K562 (cell line): ENCODE data around the gene ALOX12. TPM values are rescaled to one million over a fixed set of nuclear protein-coding genes. Genes with fewer than 3 reads are reported as not detected.
A peak's percentile ranks its signal among the peaks of the same experiment; 100 is the strongest.

Experiments
- BRCA1 ChIP-seq, 2 experiments: fragments of 450-650 bp in 1 of 2; sonication (generic) in 1 of 2; formaldehyde crosslinking in 1 of 2; IDR thresholded peaks; 2 replicates each; pipeline versions ENCODE4 v1.5.0 to v1.6.1; 2017 to 2020; ENCODE audit warnings: mild to moderate bottlenecking in 1 of 2, missing genetic modification reagents in 1 of 2
- CBFA2T3 ChIP-seq: fragments of 450-650 bp; IDR thresholded peaks from 2 replicates; pipeline ENCODE4 v1.6.1; 2017
- CREB1 ChIP-seq, 2 experiments: sonication (generic) in 1 of 2; formaldehyde crosslinking in 1 of 2; IDR thresholded peaks; 2 replicates each; pipeline versions ENCODE4 v1.6.1 to v1.8.0; 2012 to 2022; ENCODE audit warnings: inconsistent platforms in 1 of 2, mild to moderate bottlenecking in 1 of 2, missing genetic modification reagents in 1 of 2, moderate library complexity in 1 of 2
- EGR1 ChIP-seq: fragments of 450-650 bp; conservative IDR thresholded peaks from 2 replicates; pipeline ENCODE4 v1.6.1; 2017; ENCODE audit warnings: mild to moderate bottlenecking
- HDGF ChIP-seq: fragments of 450-650 bp; IDR thresholded peaks from 2 replicates; pipeline ENCODE4 v1.6.1; 2016
- HSF4 ChIP-seq: fragments of 250-450 bp; sonication (Bioruptor Pico); IDR thresholded peaks from 2 replicates; pipeline ENCODE4 v2.1.2; 2022; ENCODE audit warnings: mild to moderate bottlenecking, moderate library complexity, borderline replicate concordance
- KLF10 ChIP-seq: fragments of 250-450 bp; sonication (Bioruptor Pico); IDR thresholded peaks from 2 replicates; pipeline ENCODE4 v1.6.1; 2021; ENCODE audit warnings: matching md5 sums
- KLF13 ChIP-seq: fragments of 450-650 bp; IDR thresholded peaks from 2 replicates; pipeline ENCODE4 v1.6.1; 2016; ENCODE audit warnings: missing genetic modification characterization, low read depth, mild to moderate bottlenecking, missing compliant biosample characterization, moderate library complexity, borderline replicate concordance
- MLX ChIP-seq, 2 experiments: fragments of 450-650 bp in 1 of 2; sonication (generic) in 1 of 2; formaldehyde crosslinking; conservative IDR thresholded peaks; 2 replicates each; pipeline versions ENCODE4 v1.4.0 to v1.8.1; 2020 to 2022; ENCODE audit warnings: mild to moderate bottlenecking in 1 of 2, missing genetic modification reagents in 1 of 2
- NR2C1 ChIP-seq, 2 experiments: fragments of 450-650 bp; IDR thresholded peaks; 2 replicates each; pipeline ENCODE4 v1.6.1; 2017; ENCODE audit warnings: mild to moderate bottlenecking in 2 of 2, antibody characterized with exemption in 1 of 2, inconsistent platforms in 1 of 2, missing compliant biosample characterization in 1 of 2, missing genetic modification characterization in 1 of 2
- ZNF263 ChIP-seq: sonication (generic); formaldehyde crosslinking; IDR thresholded peaks from 2 replicates; pipeline ENCODE4 v1.8.0; 2022; ENCODE audit warnings: mild to moderate bottlenecking, missing genetic modification reagents, borderline replicate concordance
- ZNF785 ChIP-seq: fragments of 250-450 bp; sonication (Bioruptor Pico); IDR thresholded peaks from 2 replicates; pipeline ENCODE4 v1.4.0; 2020; ENCODE audit warnings: mild to moderate bottlenecking
- ZSCAN32 ChIP-seq: fragments of 450-650 bp; formaldehyde crosslinking; IDR thresholded peaks from 2 replicates; pipeline ENCODE4 v1.4.0; 2020; ENCODE audit warnings: mild to moderate bottlenecking, moderate library complexity
- polyA plus RNA-seq, 8 experiments: library from polyadenylated mRNA; depleted of rRNA in 4 of 8; stranded (reverse) in 5 of 8; unstranded in 3 of 8; fragments of >200 nt; fragmentation: Nextera tagmentation in 2 of 8; fragmentation: Illumina TruSeq in 1 of 8; extraction: Ambion mirVana in 2 of 8; extraction: Trizol in 1 of 8; gene quantifications; 2 replicates each; pipeline versions ENCODE4 v1.2.1 to v1.2.3, GENCODE V29; 2011 to 2014; ENCODE audit warnings: inconsistent platforms in 1 of 8, missing spikeins in 1 of 8
- total RNA-seq, 7 experiments: library from RNA; depleted of rRNA in 6 of 7; stranded (reverse); fragments of >200 nt in 6 of 7; fragmentation: Illumina TruSeq in 2 of 7; extraction: Trizol in 2 of 7; gene quantifications; 2 replicates each; pipeline versions ENCODE4 v1.2.1 to v1.2.3, GENCODE V29; 2011 to 2021; ENCODE audit warnings: low replicate concordance in 1 of 7
- TF ChIP-seq, protein P1 (sequence below): fragments of 200-600 bp; sonication (generic); IDR thresholded peaks from one replicate; pipeline ENCODE4 v1.6.1; 2012; ENCODE audit warnings: mild to moderate bottlenecking, low read depth, low read length, inconsistent platforms

Gene ALOX12
- total and polyA plus RNA-seq, 9 of the 15 experiments (the other 6 are each of a cell fraction or from before 2014, with no cell fraction given): 0.09 to 1.1 (median 0.47) TPM; not detected in 1

DNA sequence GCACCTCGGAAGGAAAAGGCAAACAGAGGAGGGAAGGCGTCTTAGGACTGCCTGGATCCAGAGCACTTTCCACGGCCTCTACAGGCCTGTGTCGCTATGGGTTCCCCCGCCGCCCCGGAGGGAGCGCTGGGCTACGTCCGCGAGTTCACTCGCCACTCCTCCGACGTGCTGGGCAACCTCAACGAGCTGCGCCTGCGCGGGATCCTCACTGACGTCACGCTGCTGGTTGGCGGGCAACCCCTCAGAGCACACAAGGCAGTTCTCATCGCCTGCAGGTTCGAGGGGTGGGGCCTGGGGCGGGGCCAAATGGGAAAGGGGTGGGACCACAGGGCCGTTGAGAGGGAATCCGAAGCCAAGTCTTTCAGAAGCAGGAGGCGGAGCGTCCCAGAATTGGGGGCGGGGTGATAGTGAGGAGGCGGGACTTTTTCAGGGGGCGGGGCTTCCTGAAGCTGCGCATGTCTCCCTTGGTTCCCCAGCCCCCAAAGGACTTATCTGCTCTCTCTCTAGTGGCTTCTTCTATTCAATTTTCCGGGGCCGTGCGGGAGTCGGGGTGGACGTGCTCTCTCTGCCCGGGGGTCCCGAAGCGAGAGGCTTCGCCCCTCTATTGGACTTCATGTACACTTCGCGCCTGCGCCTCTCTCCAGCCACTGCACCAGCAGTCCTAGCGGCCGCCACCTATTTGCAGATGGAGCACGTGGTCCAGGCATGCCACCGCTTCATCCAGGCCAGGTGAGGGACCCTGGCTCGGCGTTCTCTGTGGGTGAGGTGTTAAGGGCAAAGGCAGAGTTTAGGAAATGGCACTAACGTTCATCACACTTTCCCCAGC lies 27.9 kb downstream of the ALOX12 start (continued):
- no peak for TF ChIP-seq KLF13 (tag)
- no peak for TF ChIP-seq EGR1
- TF ChIP-seq CBFA2T3: no peak
- TF ChIP-seq ZNF263 (CRISPR knock-in tag): no peak
- TF ChIP-seq CREB1 (IDR thresholded peaks at IDR 0.05): peak; percentile 27; the same call in 1 of the 2 replicates
- 0 out of 2 replicates have a peak, but pooled peaks have one; percentile 18 for TF ChIP-seq CREB1 (CRISPR knock-in tag; IDR thresholded peaks at IDR 0.05)
- no peak for TF ChIP-seq BRCA1 (IDR thresholded peaks at IDR 0.05)
- TF ChIP-seq BRCA1 (CRISPR knock-in tag; IDR thresholded peaks at IDR 0.05): no peak
- TF ChIP-seq MLX (CRISPR knock-in tag; conservative IDR thresholded peaks at IDR 0.05): no peak
- no peak for TF ChIP-seq HSF4 (CRISPR knock-in tag)
- no peak for TF ChIP-seq KLF10 (CRISPR knock-in tag)
- TF ChIP-seq NR2C1 (IDR thresholded peaks at IDR 0.05): no peak
- TF ChIP-seq NR2C1 (tag; IDR thresholded peaks at IDR 0.05): no peak
- TF ChIP-seq ZNF785 (CRISPR knock-in tag): no peak
- TF ChIP-seq, protein P1, sequence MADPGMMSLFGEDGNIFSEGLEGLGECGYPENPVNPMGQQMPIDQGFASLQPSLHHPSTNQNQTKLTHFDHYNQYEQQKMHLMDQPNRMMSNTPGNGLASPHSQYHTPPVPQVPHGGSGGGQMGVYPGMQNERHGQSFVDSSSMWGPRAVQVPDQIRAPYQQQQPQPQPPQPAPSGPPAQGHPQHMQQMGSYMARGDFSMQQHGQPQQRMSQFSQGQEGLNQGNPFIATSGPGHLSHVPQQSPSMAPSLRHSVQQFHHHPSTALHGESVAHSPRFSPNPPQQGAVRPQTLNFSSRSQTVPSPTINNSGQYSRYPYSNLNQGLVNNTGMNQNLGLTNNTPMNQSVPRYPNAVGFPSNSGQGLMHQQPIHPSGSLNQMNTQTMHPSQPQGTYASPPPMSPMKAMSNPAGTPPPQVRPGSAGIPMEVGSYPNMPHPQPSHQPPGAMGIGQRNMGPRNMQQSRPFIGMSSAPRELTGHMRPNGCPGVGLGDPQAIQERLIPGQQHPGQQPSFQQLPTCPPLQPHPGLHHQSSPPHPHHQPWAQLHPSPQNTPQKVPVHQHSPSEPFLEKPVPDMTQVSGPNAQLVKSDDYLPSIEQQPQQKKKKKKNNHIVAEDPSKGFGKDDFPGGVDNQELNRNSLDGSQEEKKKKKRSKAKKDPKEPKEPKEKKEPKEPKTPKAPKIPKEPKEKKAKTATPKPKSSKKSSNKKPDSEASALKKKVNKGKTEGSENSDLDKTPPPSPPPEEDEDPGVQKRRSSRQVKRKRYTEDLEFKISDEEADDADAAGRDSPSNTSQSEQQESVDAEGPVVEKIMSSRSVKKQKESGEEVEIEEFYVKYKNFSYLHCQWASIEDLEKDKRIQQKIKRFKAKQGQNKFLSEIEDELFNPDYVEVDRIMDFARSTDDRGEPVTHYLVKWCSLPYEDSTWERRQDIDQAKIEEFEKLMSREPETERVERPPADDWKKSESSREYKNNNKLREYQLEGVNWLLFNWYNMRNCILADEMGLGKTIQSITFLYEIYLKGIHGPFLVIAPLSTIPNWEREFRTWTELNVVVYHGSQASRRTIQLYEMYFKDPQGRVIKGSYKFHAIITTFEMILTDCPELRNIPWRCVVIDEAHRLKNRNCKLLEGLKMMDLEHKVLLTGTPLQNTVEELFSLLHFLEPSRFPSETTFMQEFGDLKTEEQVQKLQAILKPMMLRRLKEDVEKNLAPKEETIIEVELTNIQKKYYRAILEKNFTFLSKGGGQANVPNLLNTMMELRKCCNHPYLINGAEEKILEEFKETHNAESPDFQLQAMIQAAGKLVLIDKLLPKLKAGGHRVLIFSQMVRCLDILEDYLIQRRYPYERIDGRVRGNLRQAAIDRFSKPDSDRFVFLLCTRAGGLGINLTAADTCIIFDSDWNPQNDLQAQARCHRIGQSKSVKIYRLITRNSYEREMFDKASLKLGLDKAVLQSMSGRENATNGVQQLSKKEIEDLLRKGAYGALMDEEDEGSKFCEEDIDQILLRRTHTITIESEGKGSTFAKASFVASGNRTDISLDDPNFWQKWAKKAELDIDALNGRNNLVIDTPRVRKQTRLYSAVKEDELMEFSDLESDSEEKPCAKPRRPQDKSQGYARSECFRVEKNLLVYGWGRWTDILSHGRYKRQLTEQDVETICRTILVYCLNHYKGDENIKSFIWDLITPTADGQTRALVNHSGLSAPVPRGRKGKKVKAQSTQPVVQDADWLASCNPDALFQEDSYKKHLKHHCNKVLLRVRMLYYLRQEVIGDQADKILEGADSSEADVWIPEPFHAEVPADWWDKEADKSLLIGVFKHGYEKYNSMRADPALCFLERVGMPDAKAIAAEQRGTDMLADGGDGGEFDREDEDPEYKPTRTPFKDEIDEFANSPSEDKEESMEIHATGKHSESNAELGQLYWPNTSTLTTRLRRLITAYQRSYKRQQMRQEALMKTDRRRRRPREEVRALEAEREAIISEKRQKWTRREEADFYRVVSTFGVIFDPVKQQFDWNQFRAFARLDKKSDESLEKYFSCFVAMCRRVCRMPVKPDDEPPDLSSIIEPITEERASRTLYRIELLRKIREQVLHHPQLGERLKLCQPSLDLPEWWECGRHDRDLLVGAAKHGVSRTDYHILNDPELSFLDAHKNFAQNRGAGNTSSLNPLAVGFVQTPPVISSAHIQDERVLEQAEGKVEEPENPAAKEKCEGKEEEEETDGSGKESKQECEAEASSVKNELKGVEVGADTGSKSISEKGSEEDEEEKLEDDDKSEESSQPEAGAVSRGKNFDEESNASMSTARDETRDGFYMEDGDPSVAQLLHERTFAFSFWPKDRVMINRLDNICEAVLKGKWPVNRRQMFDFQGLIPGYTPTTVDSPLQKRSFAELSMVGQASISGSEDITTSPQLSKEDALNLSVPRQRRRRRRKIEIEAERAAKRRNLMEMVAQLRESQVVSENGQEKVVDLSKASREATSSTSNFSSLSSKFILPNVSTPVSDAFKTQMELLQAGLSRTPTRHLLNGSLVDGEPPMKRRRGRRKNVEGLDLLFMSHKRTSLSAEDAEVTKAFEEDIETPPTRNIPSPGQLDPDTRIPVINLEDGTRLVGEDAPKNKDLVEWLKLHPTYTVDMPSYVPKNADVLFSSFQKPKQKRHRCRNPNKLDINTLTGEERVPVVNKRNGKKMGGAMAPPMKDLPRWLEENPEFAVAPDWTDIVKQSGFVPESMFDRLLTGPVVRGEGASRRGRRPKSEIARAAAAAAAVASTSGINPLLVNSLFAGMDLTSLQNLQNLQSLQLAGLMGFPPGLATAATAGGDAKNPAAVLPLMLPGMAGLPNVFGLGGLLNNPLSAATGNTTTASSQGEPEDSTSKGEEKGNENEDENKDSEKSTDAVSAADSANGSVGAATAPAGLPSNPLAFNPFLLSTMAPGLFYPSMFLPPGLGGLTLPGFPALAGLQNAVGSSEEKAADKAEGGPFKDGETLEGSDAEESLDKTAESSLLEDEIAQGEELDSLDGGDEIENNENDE: no peak
- TF ChIP-seq ZSCAN32 (CRISPR knock-in tag): no peak
- TF ChIP-seq HDGF: no peak
